Loucy (cell line): ENCODE data around the gene RAPGEF1.

Experiments used
- CTCF ChIP-seq: fragments of 200-600 bp; sonication (generic); conservative IDR thresholded peaks from 2 replicates; pipeline ENCODE4 v1.5.1; 2014; ENCODE audit warnings: mild to moderate bottlenecking, antibody characterized with exemption, low read length
- EZH2phosphoT487 ChIP-seq: fragments of 200-600 bp; IDR thresholded peaks from 2 replicates; pipeline ENCODE4 v1.6.1; 2018; ENCODE audit warnings: antibody characterized with exemption, mild to moderate bottlenecking, moderate library complexity, borderline replicate concordance

DNA sequence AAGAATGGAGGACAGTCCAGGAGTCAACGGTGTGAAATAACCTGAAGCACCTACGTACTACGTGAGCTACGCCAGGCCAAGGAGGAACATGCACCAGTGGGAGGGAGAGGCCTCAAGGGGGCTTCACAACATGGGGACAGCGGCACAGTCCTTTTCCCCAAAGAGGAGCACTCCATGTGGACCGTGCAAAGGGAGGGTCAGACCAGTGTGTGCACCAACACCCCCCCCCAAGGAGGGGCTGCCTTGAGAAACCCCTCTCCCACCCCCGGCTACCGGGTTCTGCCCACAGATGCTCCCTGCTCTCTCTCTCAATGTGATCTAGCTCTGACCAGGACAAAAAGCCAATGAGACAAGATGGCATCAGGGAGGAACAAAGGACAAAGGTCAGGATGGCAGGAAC is 126.0 kb downstream of the RAPGEF1 start:
- TF ChIP-seq CTCF (no peak), EZH2phosphoT487 (no peak)
